Naive B cell (primary cell): ENCODE results near the gene APBB1IP. TPM values are rescaled to one million over a fixed set of nuclear protein-coding genes. Genes with fewer than 3 reads are reported as not detected.
"Not testable (repeated sequence)": the region's sequence is repeated elsewhere in the genome, so short reads cannot be mapped to it uniquely, and the experiment has no call there.

Experiments used
- ATAC-seq, 2 donors: fragments of 150-1000 bp; cut with Tn5 transposase; 2 replicates each; pipeline ENCODE4 v1.10.0; 2021; ENCODE audit warnings: low read depth in 2 of 2, mild to moderate bottlenecking in 2 of 2, moderate library complexity in 2 of 2
- DNase-seq: peaks from one replicate; pipeline ENCODE4 v3.0.0; 2022
- H3K27ac Mint-ChIP-seq, 6 donors: one replicate each; pipeline ENCODE4 v1.8.0; 2020 to 2022; ENCODE audit warnings: mild to moderate bottlenecking in 6 of 6, mixed read lengths in 6 of 6, moderate library complexity in 5 of 6, inconsistent platforms in 2 of 6
- H3K27me3 Mint-ChIP-seq, 3 donors: one replicate each; pipeline ENCODE4 v1.8.0; 2021 to 2022; ENCODE audit warnings: mixed read lengths in 3 of 3, mild to moderate bottlenecking in 1 of 3
- H3K36me3 Mint-ChIP-seq, 2 donors: one replicate each; pipeline ENCODE4 v1.8.0; 2020 to 2022; ENCODE audit warnings: mixed read lengths in 2 of 2, inconsistent platforms in 1 of 2, mild to moderate bottlenecking in 1 of 2
- H3K4me1 Mint-ChIP-seq, 3 donors: one replicate each; pipeline ENCODE4 v1.8.0; 2020 to 2022; ENCODE audit warnings: mixed read lengths in 3 of 3, inconsistent platforms in 1 of 3, mild to moderate bottlenecking in 1 of 3, moderate library complexity in 1 of 3
- H3K4me3 Mint-ChIP-seq, 8 donors: one replicate each; pipeline ENCODE4 v1.8.0; 2020 to 2022; ENCODE audit warnings: mild to moderate bottlenecking in 8 of 8, mixed read lengths in 8 of 8, moderate library complexity in 8 of 8, inconsistent platforms in 2 of 8
- H3K9me3 Mint-ChIP-seq, 7 donors: one replicate each; pipeline ENCODE4 v1.8.0; 2020 to 2022; ENCODE audit warnings: mixed read lengths in 7 of 7, mild to moderate bottlenecking in 5 of 7, inconsistent platforms in 2 of 7, moderate library complexity in 1 of 7
- polyA plus RNA-seq, 6 donors: library from polyadenylated mRNA; unstranded; fragments of 300-500 nt; fragmentation: Illumina TruSeq; gene quantifications; one replicate each; pipeline ENCODE4 v1.2.3, GENCODE V29; 2021; ENCODE audit warnings: low read depth in 6 of 6

APBB1IP gene
- polyA plus RNA-seq, 6 donors from 2014 or later: 40.1 to 76.1 (median 45.0) TPM

DNA sequence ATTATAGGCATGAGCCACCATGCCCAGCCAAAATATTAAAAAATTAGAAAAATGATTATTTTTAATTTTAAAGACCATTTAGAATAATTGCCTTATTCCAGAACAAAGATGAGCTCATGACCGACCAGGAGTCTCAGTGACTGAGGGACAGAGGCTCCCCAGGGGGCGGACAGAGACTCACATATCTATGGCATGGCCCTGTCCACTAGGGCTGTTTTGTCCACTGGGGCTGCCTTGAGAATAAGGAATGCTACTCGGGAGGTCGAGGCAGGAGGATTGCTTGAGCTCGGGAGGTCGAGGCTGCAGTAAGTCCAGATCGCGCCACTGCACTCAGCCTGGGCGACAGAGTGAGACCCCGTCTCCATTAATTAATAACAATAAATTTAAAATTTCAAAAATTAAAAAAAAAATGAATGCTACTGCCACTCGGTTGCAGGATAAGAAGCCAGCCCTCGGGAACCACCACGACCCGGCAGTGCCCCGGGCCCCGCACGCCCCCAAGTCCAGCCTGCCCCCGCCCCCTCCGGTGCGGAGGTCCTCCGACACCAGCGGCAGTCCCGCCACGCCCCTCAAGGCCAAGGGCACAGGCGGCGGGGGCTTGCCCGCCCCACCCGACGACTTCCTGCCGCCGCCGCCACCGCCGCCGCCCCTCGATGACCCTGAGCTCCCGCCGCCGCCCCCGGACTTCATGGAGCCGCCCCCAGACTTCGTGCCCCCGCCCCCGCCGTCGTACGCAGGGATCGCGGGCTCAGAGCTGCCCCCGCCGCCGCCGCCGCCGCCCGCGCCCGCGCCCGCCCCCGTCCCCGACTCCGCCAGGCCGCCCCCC lies 128.6 kb downstream of the APBB1IP start:
- Mint-ChIP-seq H3K4me3 (no peak overlapping the region), H3K27ac (no peak overlapping the region), H3K27me3 (no peaks in the 10 kb centered on the region), H3K9me3 (peaks cover 0 to 13% (median 6%) of the 10 kb centered on the region in 7 donors), H3K4me1 (no peaks in the 10 kb centered on the region), H3K36me3 (peaks cover 28 to 45% of the 10 kb centered on the region in 2 donors)
- ATAC-seq (no peak), DNase-seq (no peak)

DNA sequence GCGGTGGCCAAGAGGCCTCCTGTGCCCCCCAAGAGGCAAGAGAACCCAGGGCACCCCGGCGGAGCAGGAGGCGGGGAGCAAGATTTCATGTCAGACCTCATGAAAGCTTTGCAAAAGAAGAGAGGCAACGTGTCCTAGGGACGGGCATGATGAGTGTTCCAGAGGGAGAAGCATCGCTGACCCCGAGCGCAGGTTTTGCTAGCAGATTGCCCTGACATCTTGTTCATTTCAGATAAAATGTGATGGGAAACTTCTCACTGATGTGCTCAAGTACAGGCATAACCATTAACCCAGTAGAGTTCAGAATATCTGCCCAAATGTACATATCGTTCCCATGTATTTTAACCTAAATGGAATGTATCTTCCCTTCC lies 129.2 kb downstream of the APBB1IP start:
- DNase-seq: no peak
- Mint-ChIP-seq H3K4me1 (no peaks in the 10 kb centered on the region), H3K36me3 (peaks cover 34 to 45% of the 10 kb centered on the region in 2 donors), H3K4me3 (no peak overlapping the region), H3K9me3 (peaks cover 0 to 18% (median 10%) of the 10 kb centered on the region in 7 donors), H3K27ac (peak overlapping the region in 1 of 6 donors; percentile 33), H3K27me3 (no peaks in the 10 kb centered on the region)
- ATAC-seq: no peak

DNA sequence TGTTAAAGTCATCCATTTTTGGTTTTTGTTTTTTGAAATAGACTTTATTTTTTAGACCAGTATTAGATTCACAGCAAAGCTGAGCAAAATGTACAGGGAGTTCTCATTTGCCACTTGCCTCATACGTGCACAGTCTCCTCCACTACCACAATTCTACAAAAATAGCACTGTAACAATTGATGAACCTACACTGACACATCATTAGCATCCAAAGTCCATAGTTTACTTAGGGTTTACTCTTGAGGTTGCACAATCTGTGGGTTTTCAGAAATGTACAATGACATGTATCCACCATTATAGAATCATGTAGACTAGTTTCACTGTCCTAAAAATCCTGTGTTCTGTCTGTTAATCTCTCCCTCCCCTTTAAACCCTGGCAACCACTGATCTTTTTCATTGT lies 133.5 kb downstream of the APBB1IP start:
- no peak overlapping the region for H3K4me3 Mint-ChIP-seq
- H3K27ac Mint-ChIP-seq: peak overlapping the region in 1 of 6 donors; percentile 15
- no peaks in the 10 kb centered on the region for H3K27me3 Mint-ChIP-seq
- H3K4me1 Mint-ChIP-seq: peaks cover 18 to 30% (median 23%) of the 10 kb centered on the region in 3 donors
- peaks cover 40 to 42% of the 10 kb centered on the region in 2 donors for H3K36me3 Mint-ChIP-seq
- no peak for DNase-seq
- peaks cover 9 to 32% (median 19%) of the 10 kb centered on the region in 7 donors for H3K9me3 Mint-ChIP-seq
- no peak for ATAC-seq

DNA sequence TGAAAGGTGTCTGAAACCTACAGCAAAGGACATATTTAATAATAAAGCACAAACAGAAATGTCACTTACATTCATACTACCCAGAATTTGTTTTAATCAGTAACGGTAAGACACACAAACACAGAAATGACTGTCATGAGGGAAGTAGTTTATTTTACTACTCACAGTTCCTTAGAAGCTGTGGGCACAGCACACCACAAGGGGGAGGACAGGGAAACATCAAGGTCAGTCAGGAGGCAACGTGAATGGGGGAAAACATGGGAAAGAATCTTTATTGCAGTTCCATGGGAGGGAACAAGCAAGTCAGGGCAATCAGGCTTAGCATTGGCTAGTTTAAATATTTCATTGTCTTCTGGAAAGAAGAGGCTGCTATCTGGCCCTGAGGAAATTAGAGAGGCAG lies 135.5 kb downstream of the APBB1IP start:
- DNase-seq (no peak), ATAC-seq (no peak)
- no peaks in the 10 kb centered on the region for H3K27me3 Mint-ChIP-seq
- peaks cover 9 to 32% (median 19%) of the 10 kb centered on the region in 7 donors for H3K9me3 Mint-ChIP-seq
- peaks cover 32 to 40% of the 10 kb centered on the region in 2 donors for H3K36me3 Mint-ChIP-seq
- peak overlapping the region in 5 of 6 donors; percentile 83 to 91 (median 85) for H3K27ac Mint-ChIP-seq
- H3K4me3 Mint-ChIP-seq: peak overlapping the region in 6 of 8 donors; percentile 3 to 72 (median 50)
- peaks cover 18 to 30% (median 23%) of the 10 kb centered on the region in 3 donors for H3K4me1 Mint-ChIP-seq

DNA sequence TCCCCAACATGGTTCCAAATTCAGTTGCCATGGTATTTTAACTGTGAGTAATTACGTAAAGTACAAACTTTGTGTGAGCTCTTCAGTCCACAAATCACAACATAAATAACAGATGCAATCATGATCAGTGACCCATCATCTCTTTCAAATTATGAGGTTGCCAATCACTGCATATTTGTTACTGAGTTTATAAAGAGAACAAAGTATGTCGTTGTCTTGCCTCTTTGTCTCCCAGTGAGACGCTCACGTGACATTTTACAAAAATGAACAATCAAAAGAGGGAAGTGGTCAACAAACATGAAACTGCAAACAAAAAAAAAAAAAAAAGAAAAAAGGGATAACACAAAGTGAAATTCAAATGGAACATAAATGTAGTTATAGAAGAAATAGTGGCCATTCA lies 136.6 kb downstream of the APBB1IP start:
- H3K4me1 Mint-ChIP-seq: peaks cover 18 to 30% (median 23%) of the 10 kb centered on the region in 3 donors
- ATAC-seq: peak; percentile 93 to 97
- H3K9me3 Mint-ChIP-seq: peaks cover 9 to 32% (median 19%) of the 10 kb centered on the region in 7 donors
- H3K36me3 Mint-ChIP-seq: peaks cover 32 to 36% of the 10 kb centered on the region in 2 donors
- H3K27me3 Mint-ChIP-seq: no peaks in the 10 kb centered on the region
- DNase-seq: peak; percentile 74
- H3K4me3 Mint-ChIP-seq: peak overlapping the region in 6 of 8 donors; percentile 1 to 87 (median 50)
- peak overlapping the region; percentile 50 to 98 (median 86) for H3K27ac Mint-ChIP-seq

DNA sequence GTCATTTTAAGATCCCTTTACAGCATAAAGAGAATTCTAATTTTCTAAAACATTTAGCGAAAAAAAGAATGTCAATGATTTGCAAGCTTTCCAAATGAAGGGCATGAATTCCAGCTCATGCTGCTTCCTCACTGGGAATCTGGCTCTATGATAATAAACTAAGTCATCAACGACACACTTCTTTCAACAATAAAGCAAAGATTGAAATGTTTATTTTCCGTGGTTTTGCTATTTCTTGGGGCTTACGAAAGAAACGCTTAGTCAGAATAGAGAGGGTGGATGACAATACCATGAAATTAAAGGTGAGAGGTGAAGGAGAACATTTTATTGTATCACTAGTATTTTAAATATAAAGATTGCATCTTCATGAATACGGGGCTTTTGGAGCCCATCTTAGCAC lies 140.2 kb downstream of the APBB1IP start:
- not testable (repeated sequence) for H3K27me3 Mint-ChIP-seq, H3K4me3 Mint-ChIP-seq, ATAC-seq, DNase-seq, H3K27ac Mint-ChIP-seq
- H3K9me3 Mint-ChIP-seq: peaks cover 4 to 15% (median 9%) of the 10 kb centered on the region in 7 donors
- H3K4me1 Mint-ChIP-seq: peaks cover 18 to 26% (median 23%) of the 10 kb centered on the region in 3 donors
- peaks cover 9 to 16% of the 10 kb centered on the region in 2 donors for H3K36me3 Mint-ChIP-seq

DNA sequence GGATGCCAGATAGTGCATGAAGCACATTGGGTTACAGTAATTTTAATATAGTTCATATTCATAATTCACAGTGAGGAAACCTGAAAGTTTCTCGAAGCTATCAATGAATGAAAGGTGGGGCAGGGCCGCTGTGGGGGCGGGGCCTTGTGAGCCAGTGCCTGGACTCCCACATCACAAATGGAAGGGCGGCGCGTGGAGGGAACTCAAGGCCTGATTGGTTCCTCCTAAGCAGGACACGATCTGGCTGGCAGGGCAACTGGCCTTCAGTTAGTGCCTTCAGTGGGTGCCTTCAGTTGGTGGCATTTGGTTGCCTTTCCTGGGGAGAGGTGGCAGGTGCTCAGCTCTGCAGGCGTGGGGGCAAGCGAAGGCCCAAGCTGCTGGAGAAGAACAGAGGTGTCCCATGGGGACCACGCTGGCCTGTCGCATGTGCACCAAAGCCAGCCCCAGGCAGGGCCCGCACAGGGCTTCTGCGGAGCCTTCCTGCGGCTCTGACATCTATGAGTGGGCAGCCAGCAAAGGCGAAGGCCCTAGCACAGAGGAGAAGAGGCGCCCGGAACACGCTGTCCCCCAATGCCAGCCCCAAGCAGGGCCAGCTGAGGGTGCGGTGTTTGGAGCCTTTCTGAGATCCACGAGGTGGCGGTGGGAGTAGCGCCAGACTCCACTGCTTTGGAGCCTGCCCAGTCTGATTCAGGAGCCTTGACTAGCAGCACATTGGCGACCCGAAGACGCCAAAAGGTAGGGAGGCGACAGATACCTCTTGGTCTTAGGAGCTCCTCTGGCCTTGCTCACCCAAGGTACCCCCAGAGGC lies 141.3 kb downstream of the APBB1IP start:
- Mint-ChIP-seq H3K36me3 (peaks cover 9 to 13% of the 10 kb centered on the region in 2 donors), H3K9me3 (peaks cover 4 to 15% (median 9%) of the 10 kb centered on the region in 7 donors), H3K27me3 (no peaks in the 10 kb centered on the region), H3K4me3 (no peak overlapping the region), H3K4me1 (peaks cover 14 to 17% (median 15%) of the 10 kb centered on the region in 3 donors), H3K27ac (no peak overlapping the region)
- DNase-seq: no peak
- ATAC-seq: no peak

DNA sequence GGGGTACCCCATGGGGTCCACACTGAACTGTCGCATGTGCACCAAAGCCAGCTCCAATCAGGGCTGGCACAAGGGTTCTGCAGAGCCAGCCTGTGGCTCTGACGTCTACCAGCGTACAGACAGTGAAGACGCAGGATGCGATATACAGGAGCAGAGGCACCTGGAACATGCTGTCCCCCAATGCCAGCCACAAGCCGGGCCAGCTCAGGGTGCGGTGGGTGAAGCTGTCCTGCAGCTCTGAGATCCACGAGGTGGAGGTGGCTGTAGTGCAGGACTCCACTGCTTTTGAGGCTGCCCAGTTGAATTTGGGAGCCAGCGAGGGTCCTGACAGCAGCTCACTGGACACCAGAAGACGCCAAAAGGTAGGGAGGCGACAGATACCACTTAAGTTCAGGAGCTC lies 148.1 kb downstream of the APBB1IP start:
- Mint-ChIP-seq H3K27ac (no peak overlapping the region), H3K4me1 (peaks cover 0 to 5% (median 0%) of the 10 kb centered on the region in 3 donors), H3K36me3 (peaks cover 7 to 18% of the 10 kb centered on the region in 2 donors), H3K27me3 (no peaks in the 10 kb centered on the region), H3K9me3 (no peaks in the 10 kb centered on the region), H3K4me3 (no peak overlapping the region)
- ATAC-seq (no peak), DNase-seq (no peak)

- Mint-ChIP-seq H3K9me3 (no peaks in the 10 kb centered on the region), H3K36me3 (peaks cover 7 to 18% of the 10 kb centered on the region in 2 donors), H3K4me1 (peaks cover 0 to 5% (median 0%) of the 10 kb centered on the region in 3 donors), H3K27me3 (no peaks in the 10 kb centered on the region), H3K4me3 (no peak overlapping the region), H3K27ac (peak overlapping the region in 1 of 6 donors; percentile 10)
- no peak for DNase-seq
- ATAC-seq: no peak
These were observed 150.5 kb downstream of the APBB1IP start for GRCh38 chr10:26588611-26589010.

- H3K4me3 Mint-ChIP-seq, ATAC-seq, DNase-seq, H3K4me1 Mint-ChIP-seq, H3K9me3 Mint-ChIP-seq, H3K27me3 Mint-ChIP-seq: not testable (repeated sequence)
- H3K27ac Mint-ChIP-seq: peak overlapping the region in 1 of 6 donors; percentile 43
- peaks cover 7 to 18% of the 10 kb centered on the region in 2 donors for H3K36me3 Mint-ChIP-seq
These were observed 151.7 kb downstream of the APBB1IP start for GRCh38 chr10:26589813-26590212.

DNA sequence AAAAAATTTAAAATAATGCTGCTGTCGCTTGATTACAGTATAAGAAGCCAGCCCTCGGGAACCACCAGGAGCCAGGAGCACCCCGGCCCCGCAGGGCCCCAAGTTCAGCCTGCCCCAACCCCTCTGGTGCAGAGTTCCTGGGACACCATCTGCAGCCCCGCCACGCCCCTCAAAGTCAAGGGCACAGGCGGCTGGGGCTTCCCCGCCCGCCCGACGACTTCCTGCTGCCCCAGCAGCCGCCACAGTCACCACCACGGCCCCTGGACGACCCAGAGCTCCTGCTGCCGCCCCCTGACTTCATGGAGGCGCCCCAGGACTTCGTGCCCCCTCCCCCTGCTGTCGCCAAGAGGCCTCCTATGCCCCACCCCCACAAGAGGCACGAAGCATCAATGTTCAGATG lies 155.8 kb downstream of the APBB1IP start:
- peak overlapping the region in 1 of 8 donors; percentile 63 for H3K4me3 Mint-ChIP-seq

DNA sequence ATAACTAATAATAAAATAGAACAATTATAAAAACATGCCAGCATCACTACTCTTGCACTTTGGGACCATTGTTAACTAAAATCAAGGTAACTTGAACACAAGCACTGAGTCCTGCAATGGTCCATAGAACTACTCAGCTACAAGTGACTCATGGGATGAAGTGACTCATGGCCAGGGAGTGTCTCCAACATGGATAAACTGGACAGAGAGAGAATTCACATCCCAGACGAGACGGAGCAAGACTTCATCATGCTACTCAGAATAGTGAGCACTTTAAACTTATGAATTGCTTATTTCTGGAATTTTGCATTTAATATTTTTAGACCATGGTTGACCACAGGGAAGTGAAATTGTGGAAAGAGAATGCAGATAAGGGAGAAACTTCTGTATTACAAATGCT lies 165.1 kb downstream of the APBB1IP start:
- H3K4me1 Mint-ChIP-seq, H3K36me3 Mint-ChIP-seq, ATAC-seq, H3K9me3 Mint-ChIP-seq, H3K4me3 Mint-ChIP-seq, DNase-seq, H3K27me3 Mint-ChIP-seq: not testable (repeated sequence)
- H3K27ac Mint-ChIP-seq: peak overlapping the region in 1 of 6 donors; percentile 38

More for the DNA sequence above, 155.8 kb downstream of the APBB1IP start:
- Mint-ChIP-seq H3K4me1 (no peaks in the 10 kb centered on the region), H3K9me3 (no peaks in the 10 kb centered on the region), H3K27me3 (no peaks in the 10 kb centered on the region), H3K27ac (peak overlapping the region in 1 of 6 donors; percentile 56), H3K36me3 (peaks cover 7 to 18% of the 10 kb centered on the region in 2 donors)
- no peak for DNase-seq
- peak; percentile 86 to 98 for ATAC-seq

- not testable (repeated sequence) for H3K27ac Mint-ChIP-seq, ATAC-seq, H3K9me3 Mint-ChIP-seq
These were observed 166.4 kb downstream of the APBB1IP start for GRCh38 chr10:26604320-26605093.

More at GRCh38 chr10:26604320-26605093, 166.4 kb downstream of the APBB1IP start:
- not testable (repeated sequence) for H3K27me3 Mint-ChIP-seq, DNase-seq, H3K4me1 Mint-ChIP-seq, H3K36me3 Mint-ChIP-seq, H3K4me3 Mint-ChIP-seq
